Right lobe of liver (tissue), 4 donors: ENCODE data around the gene SLC17A8.

ENCODE experiments used
- CTCF ChIP-seq, 4 donors: fragments of 200-600 bp in 3 of 4; fragments of 450-650 bp in 1 of 4; IDR thresholded peaks; one replicate each; pipeline versions ENCODE4 v1.5.1 to v1.8.0; 2016 to 2022; ENCODE audit warnings: antibody characterized with exemption in 4 of 4, mild to moderate bottlenecking in 2 of 4
- POLR2A ChIP-seq: fragments of 450-650 bp; IDR thresholded peaks from one replicate; pipeline ENCODE4 v1.6.1; 2017; ENCODE audit warnings: antibody characterized with exemption, mild to moderate bottlenecking
- donor health status: DM: no; HTN: no; CAD: no.
- donor health status: DM: no; HTN: no; CAD: no.
- donor health status: DM: no; HTN: yes; CAD: no.

DNA sequence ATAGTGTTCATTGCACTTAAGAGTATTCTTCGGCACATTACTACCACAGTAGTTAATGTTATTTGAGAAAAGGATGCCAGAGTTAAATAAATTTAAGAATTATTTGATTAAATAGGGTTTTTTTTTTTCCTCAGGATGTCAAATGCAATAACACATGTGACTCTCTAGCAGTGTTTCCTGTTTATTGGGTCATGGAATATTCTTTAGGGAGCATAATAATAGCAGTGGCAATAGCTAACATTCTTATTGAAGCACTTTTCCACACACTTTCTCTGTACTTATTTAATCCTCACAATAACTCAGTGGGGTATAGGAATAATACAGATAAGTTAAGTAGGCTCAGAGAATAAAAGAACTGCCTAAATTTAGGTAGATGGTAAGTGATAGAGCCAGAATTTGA is 45.6 kb upstream of the SLC17A8 start:
- no peak for TF ChIP-seq CTCF (IDR thresholded peaks at IDR 0.05)
- TF ChIP-seq POLR2A: no peak
